ENCODE results near the gene CLINT1. TPM values are rescaled to one million over a fixed set of nuclear protein-coding genes. Genes with fewer than 3 reads are reported as not detected.
A peak's percentile ranks its signal among the peaks of the same experiment; 100 is the strongest.
"Not testable (repeated sequence)": the region's sequence is repeated elsewhere in the genome, so short reads cannot be mapped to it uniquely, and the experiment has no call there.

CLINT1 gene
- total RNA-seq, 4 donors from 2014 or later: 112 to 220 (median 136) TPM

GRCh38 chr5:157860898-157861890 lies 2.2 kb upstream of the CLINT1 start:
- no peak overlapping the region for H3K4me3 ChIP-seq
- H3K9me3 ChIP-seq: no peaks in the 10 kb centered on the region
- WGBS: 67% methylated on average over 8 of the region's 8 CpGs
- H3K27me3 ChIP-seq: no peaks in the 10 kb centered on the region
- H3K27ac ChIP-seq: no peak overlapping the region
- DNase-seq (ENCODE audit: low spot score in 2 of 2): no peak
- no peak for TF ChIP-seq POLR2A (IDR thresholded peaks at IDR 0.05)
- no peak for TF ChIP-seq CTCF (IDR thresholded peaks at IDR 0.05)
- TF ChIP-seq EP300 (IDR thresholded peaks at IDR 0.05): no peak
- TF ChIP-seq POLR2AphosphoS5 (IDR thresholded peaks at IDR 0.05): no peak
- H3K4me1 ChIP-seq: peaks cover 21% of the 10 kb centered on the region
- no peaks in the 10 kb centered on the region for H3K36me3 ChIP-seq

- peak overlapping the region; percentile 92 for H3K27ac ChIP-seq
- H3K27me3 ChIP-seq: no peaks in the 10 kb centered on the region
- peaks cover 41% of the 10 kb centered on the region for H3K4me1 ChIP-seq
- no peak for DNase-seq (ENCODE audit: low spot score in 2 of 2)
- no peaks in the 10 kb centered on the region for H3K9me3 ChIP-seq
- H3K36me3 ChIP-seq: no peaks in the 10 kb centered on the region
- WGBS: 42% methylated on average over 8 of the region's 10 CpGs
- TF ChIP-seq CTCF (IDR thresholded peaks at IDR 0.05) (no peak), POLR2A (IDR thresholded peaks at IDR 0.05) (no peak), POLR2AphosphoS5 (IDR thresholded peaks at IDR 0.05) (no peak), EP300 (IDR thresholded peaks at IDR 0.05) (no peak)
- peak overlapping the region; percentile 98 for H3K4me3 ChIP-seq
Observed at GRCh38 chr5:157859227-157859575, 256 bp upstream of the CLINT1 start.

GRCh38 chr5:157857816-157858526 lies 974 bp downstream of the CLINT1 start:
- WGBS: 2% methylated on average over 5 of the region's 5 CpGs
- TF ChIP-seq CTCF (IDR thresholded peaks at IDR 0.05) (no peak), POLR2AphosphoS5 (IDR thresholded peaks at IDR 0.05) (no peak), POLR2A (IDR thresholded peaks at IDR 0.05) (no peak), EP300 (IDR thresholded peaks at IDR 0.05) (no peak)
- peaks cover 43% of the 10 kb centered on the region for H3K4me1 ChIP-seq
- DNase-seq (ENCODE audit: low spot score in 2 of 2): no peak
- H3K27me3 ChIP-seq: no peaks in the 10 kb centered on the region
- H3K9me3 ChIP-seq: no peaks in the 10 kb centered on the region
- peak overlapping the region; percentile 92 for H3K27ac ChIP-seq
- H3K4me3 ChIP-seq: peak overlapping the region; percentile 98
- no peaks in the 10 kb centered on the region for H3K36me3 ChIP-seq

GRCh38 chr5:157855404-157855994 lies 3.4 kb downstream of the CLINT1 start:
- no peak for DNase-seq (ENCODE audit: low spot score in 2 of 2)
- TF ChIP-seq CTCF (IDR thresholded peaks at IDR 0.05): peak; percentile 45 to 62
- TF ChIP-seq EP300 (IDR thresholded peaks at IDR 0.05): no peak
- H3K9me3 ChIP-seq: no peaks in the 10 kb centered on the region
- WGBS: 64% methylated on average over 10 of the region's 10 CpGs
- H3K4me1 ChIP-seq: peaks cover 43% of the 10 kb centered on the region
- no peak overlapping the region for H3K4me3 ChIP-seq
- H3K27me3 ChIP-seq: no peaks in the 10 kb centered on the region
- no peaks in the 10 kb centered on the region for H3K36me3 ChIP-seq
- no peak overlapping the region for H3K27ac ChIP-seq

GRCh38 chr5:157853365-157853764 lies 5.6 kb downstream of the CLINT1 start:
- H3K36me3 ChIP-seq; H3K4me3 ChIP-seq; H3K9me3 ChIP-seq; DNase-seq (ENCODE audit: low spot score in 2 of 2); H3K27ac ChIP-seq; H3K27me3 ChIP-seq: not testable (repeated sequence)
- peaks cover 39% of the 10 kb centered on the region for H3K4me1 ChIP-seq
- WGBS: 92% methylated on average over 9 of the region's 9 CpGs

All from suprapubic skin (tissue), 4 donors.